Measurements from ENCODE around the gene FGF23.

GRCh38 chr12:4378772-4379171 lies 740 bp downstream of the FGF23 start:
- TF ChIP-seq CHD1 (IDR thresholded peaks at IDR 0.05; ENCODE audit: low read depth, low read length), result no peak
- TF ChIP-seq CTCF (conservative IDR thresholded peaks at IDR 0.05; ENCODE audit: low read depth, low read length), result no peak
- TF ChIP-seq, protein P1, sequence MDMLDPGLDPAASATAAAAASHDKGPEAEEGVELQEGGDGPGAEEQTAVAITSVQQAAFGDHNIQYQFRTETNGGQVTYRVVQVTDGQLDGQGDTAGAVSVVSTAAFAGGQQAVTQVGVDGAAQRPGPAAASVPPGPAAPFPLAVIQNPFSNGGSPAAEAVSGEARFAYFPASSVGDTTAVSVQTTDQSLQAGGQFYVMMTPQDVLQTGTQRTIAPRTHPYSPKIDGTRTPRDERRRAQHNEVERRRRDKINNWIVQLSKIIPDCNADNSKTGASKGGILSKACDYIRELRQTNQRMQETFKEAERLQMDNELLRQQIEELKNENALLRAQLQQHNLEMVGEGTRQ (IDR thresholded peaks at IDR 0.05; ENCODE audit: low read depth, low read length), result no peak
- no peak for TF ChIP-seq MAZ (IDR thresholded peaks at IDR 0.05; ENCODE audit: borderline replicate concordance, low read depth, low read length)
- no peak for TF ChIP-seq CEBPB (IDR thresholded peaks at IDR 0.05; ENCODE audit: low read depth, low read length)

Data from IMR-90 (cell line).